IMR-90 (cell line): ENCODE data around the gene FSTL1. TPM values are rescaled to one million over a fixed set of nuclear protein-coding genes. Genes with fewer than 3 reads are reported as not detected.
A peak's percentile ranks its signal among the peaks of the same experiment; 100 is the strongest.

Experiments
- ATAC-seq: fragments of 200-7000 bp; cut with Tn5 transposase; 2 replicates; pipeline ENCODE4 v1.9.1; 2020; ENCODE audit warnings: low read depth, mild to moderate bottlenecking, moderate library complexity
- BruUV-seq: library from RNA; stranded (reverse); fragments of 400-500 nt; replicated peaks from 2 replicates; lab custom pipeline; 2021; lab: Mats Ljungman, UMichigan
- CTCF ChIA-PET: fragments of 300-600 bp; formaldehyde crosslinking; extraction: SDS; loops from one replicate; lab custom pipeline; 2021; ENCODE audit warnings: antibody characterized with exemption; lab: Yijun Ruan, JAX
- POLR2A ChIA-PET: fragments of 300-600 bp; sonication (Branson Sonifier 250); formaldehyde crosslinking; loops from one replicate; lab custom pipeline; 2022; ENCODE audit warnings: antibody characterized with exemption; ENCODE audit not compliant: unreplicated experiment; lab: Charles Lee
- DNase-seq: peaks from one replicate; pipeline ENCODE4 v3.0.0; 2013
- H2AFZ ChIP-seq: replicated peaks from 2 replicates; pipeline ENCODE3; 2013; ENCODE audit warnings: low read length, mild to moderate bottlenecking; ENCODE audit not compliant: poor library complexity
- H2AK5ac ChIP-seq: 2 replicates; pipeline ENCODE4 v1.6.1; 2013; ENCODE audit warnings: low read depth, low read length, inconsistent platforms
- H2AK9ac ChIP-seq: replicated peaks from 2 replicates; pipeline ENCODE3; 2013; ENCODE audit warnings: mild to moderate bottlenecking, low read depth, low read length, moderate library complexity; ENCODE audit not compliant: poor library complexity
- H2BK120ac ChIP-seq: 2 replicates; pipeline ENCODE4 v1.6.1; 2013; ENCODE audit warnings: low read depth, low read length, inconsistent platforms
- H2BK15ac ChIP-seq: 3 replicates; pipeline ENCODE4 v1.6.1; 2013; ENCODE audit warnings: low read depth, low read length, inconsistent platforms
- H2BK20ac ChIP-seq: 2 replicates; pipeline ENCODE4 v1.6.1; 2013; ENCODE audit warnings: low read depth, mild to moderate bottlenecking, inconsistent platforms, low read length, moderate library complexity
- H2BK5ac ChIP-seq: 2 replicates; pipeline ENCODE4 v1.6.1; 2013; ENCODE audit warnings: mild to moderate bottlenecking, low read depth, low read length, inconsistent platforms; ENCODE audit not compliant: poor library complexity, severe bottlenecking
- H3K14ac ChIP-seq: replicated peaks from 2 replicates; pipeline ENCODE4 v1.6.1; 2013; ENCODE audit warnings: low read depth, low read length, inconsistent platforms
- H3K18ac ChIP-seq: 2 replicates; pipeline ENCODE4 v1.6.1; 2013; ENCODE audit warnings: low read depth, low read length, control low read depth
- H3K23ac ChIP-seq: 2 replicates; pipeline ENCODE4 v1.6.1; 2013; ENCODE audit warnings: low read depth, low read length, inconsistent platforms
- H3K27ac ChIP-seq: 2 replicates; pipeline ENCODE4 v1.5.1; 2013; ENCODE audit warnings: mild to moderate bottlenecking, control low read depth, low read length; ENCODE audit not compliant: insufficient read depth
- H3K27me3 ChIP-seq: 2 replicates; pipeline ENCODE4 v1.6.1; 2013; ENCODE audit warnings: low read length; ENCODE audit not compliant: control insufficient read depth, insufficient read depth
- H3K36me3 ChIP-seq: 2 replicates; pipeline ENCODE4 v1.6.1; 2013; ENCODE audit warnings: low read length, mixed read lengths; ENCODE audit not compliant: control insufficient read depth, insufficient read depth
- H3K4ac ChIP-seq: 2 replicates; pipeline ENCODE4 v1.6.1; 2013; ENCODE audit warnings: low read depth, low read length, inconsistent platforms
- H3K4me1 ChIP-seq: 2 replicates; pipeline ENCODE4 v1.6.1; 2013; ENCODE audit warnings: low read length, mixed read lengths; ENCODE audit not compliant: control insufficient read depth, insufficient read depth
- H3K4me2 ChIP-seq: 2 replicates; pipeline ENCODE4 v1.6.1; 2013; ENCODE audit warnings: low read depth, mild to moderate bottlenecking, control low read depth, low read length, moderate library complexity
- H3K4me3 ChIP-seq: 2 replicates; pipeline ENCODE4 v1.5.1; 2013; ENCODE audit warnings: low read depth, mild to moderate bottlenecking, control low read depth, low read length, moderate library complexity; ENCODE audit not compliant: insufficient read depth
- H3K56ac ChIP-seq: 2 replicates; pipeline ENCODE4 v1.6.1; 2013; ENCODE audit warnings: low read length, inconsistent platforms; ENCODE audit not compliant: insufficient read depth; ENCODE audit errors: extremely low read depth
- H3K79me1 ChIP-seq, 2 experiments: 2 replicates each; pipeline ENCODE4 v1.6.1; 2013; ENCODE audit warnings: low read length in 2 of 2, inconsistent platforms in 1 of 2, low read depth in 1 of 2
- H3K9ac ChIP-seq: 2 replicates; pipeline ENCODE4 v1.6.1; 2013; ENCODE audit warnings: low read depth, low read length, control low read depth
- H3K9me1 ChIP-seq: 2 replicates; pipeline ENCODE4 v1.6.1; 2013; ENCODE audit warnings: low read length, inconsistent platforms; ENCODE audit not compliant: insufficient read depth
- H3K9me3 ChIP-seq: 2 replicates; pipeline ENCODE4 v1.6.1; 2013; ENCODE audit warnings: low read length; ENCODE audit not compliant: control insufficient read depth, insufficient read depth
- H4K20me1 ChIP-seq: 2 replicates; pipeline ENCODE4 v1.6.1; 2013; ENCODE audit warnings: low read length, inconsistent platforms; ENCODE audit not compliant: insufficient read depth
- H4K5ac ChIP-seq: 2 replicates; pipeline ENCODE4 v1.6.1; 2013; ENCODE audit warnings: mild to moderate bottlenecking, low read depth, low read length, control low read depth
- H4K8ac ChIP-seq, 2 experiments: 2 replicates each; pipeline ENCODE4 v1.6.1; 2013; ENCODE audit warnings: low read depth in 2 of 2, low read length in 2 of 2, control low read depth in 1 of 2, inconsistent platforms in 1 of 2
- H4K91ac ChIP-seq: 2 replicates; pipeline ENCODE4 v1.6.1; 2013; ENCODE audit warnings: low read depth, low read length, inconsistent platforms; ENCODE audit not compliant: insufficient read depth
- BHLHE40 ChIP-seq: fragments of 150-350 bp; IDR thresholded peaks from 2 replicates; pipeline ENCODE4 v1.6.1; 2016; ENCODE audit warnings: mild to moderate bottlenecking, low read depth, low read length
- CEBPB ChIP-seq: IDR thresholded peaks from 2 replicates; pipeline ENCODE4 v1.6.1; 2012; ENCODE audit warnings: low read depth, low read length, improper control_type of control experiment
- CHD1 ChIP-seq: IDR thresholded peaks from 2 replicates; pipeline ENCODE4 v1.6.1; 2012; ENCODE audit warnings: low read depth, low read length, improper control_type of control experiment
- CTCF ChIP-seq: conservative IDR thresholded peaks from 2 replicates; pipeline ENCODE4 v1.5.1; 2012; ENCODE audit warnings: mild to moderate bottlenecking, low read depth, low read length, improper control_type of control experiment
- ELK1 ChIP-seq: fragments of 150-350 bp; IDR thresholded peaks from 2 replicates; pipeline ENCODE4 v1.6.1; 2016; ENCODE audit warnings: low read depth, mild to moderate bottlenecking, low read length, moderate library complexity, borderline replicate concordance
- FOS ChIP-seq: fragments of 150-350 bp; IDR thresholded peaks from 2 replicates; pipeline ENCODE4 v1.6.1; 2016; ENCODE audit warnings: low read depth, low read length
- MAFK ChIP-seq: IDR thresholded peaks from 2 replicates; pipeline ENCODE4 v1.6.1; 2012; ENCODE audit warnings: low read depth, low read length, improper control_type of control experiment
- MAZ ChIP-seq: IDR thresholded peaks from 2 replicates; pipeline ENCODE4 v1.6.1; 2012; ENCODE audit warnings: low read depth, mild to moderate bottlenecking, low read length, improper control_type of control experiment, moderate library complexity, borderline replicate concordance
- NFE2L2 ChIP-seq: fragments of 150-350 bp; IDR thresholded peaks from 2 replicates; pipeline ENCODE4 v1.6.1; 2016; ENCODE audit warnings: low read depth, mild to moderate bottlenecking, low read length
- POLR2A ChIP-seq: IDR thresholded peaks from 2 replicates; pipeline ENCODE4 v1.6.1; 2012; ENCODE audit warnings: mild to moderate bottlenecking, low read depth, low read length
- RAD21 ChIP-seq: IDR thresholded peaks from 2 replicates; pipeline ENCODE4 v1.6.1; 2012; ENCODE audit warnings: low read length, improper control_type of control experiment
- RCOR1 ChIP-seq: IDR thresholded peaks from 2 replicates; pipeline ENCODE4 v1.6.1; 2012; ENCODE audit warnings: mild to moderate bottlenecking, low read length, improper control_type of control experiment; ENCODE audit not compliant: insufficient replicate concordance
- RFX5 ChIP-seq: IDR thresholded peaks from 2 replicates; pipeline ENCODE4 v1.8.0; 2012; ENCODE audit warnings: low read depth, mild to moderate bottlenecking, low read length, moderate library complexity
- SMC3 ChIP-seq: fragments of 150-350 bp; IDR thresholded peaks from 2 replicates; pipeline ENCODE4 v1.6.1; 2016; ENCODE audit warnings: low read depth, mild to moderate bottlenecking, antibody characterized with exemption, low read length, moderate library complexity
- USF2 ChIP-seq: fragments of 150-350 bp; IDR thresholded peaks from 2 replicates; pipeline ENCODE4 v1.6.1; 2017; ENCODE audit warnings: mild to moderate bottlenecking, antibody characterized with exemption, low read length, low read depth
- WGBS, 2 experiments: methylation state at CpG; one replicate each; pipeline versions ENCODE4 v1.1.5 to v1.1.7; 2013; ENCODE audit warnings: missing lambda C conversion rate in 2 of 2; ENCODE audit not compliant: insufficient read length in 1 of 2; ENCODE audit errors: extremely low coverage in 2 of 2; 5-methylcytosine and 5-hydroxymethylcytosine counted together
- dilution Hi-C: fragments of 300-500 bp; cut with HindIII; formaldehyde crosslinking; loops from one replicate; pipeline ENCODE4 v1.14.3; 2018; ENCODE audit warnings: low sequenced_read_pairs; ENCODE audit not compliant: unreplicated experiment
- in situ Hi-C: fragments of 300-500 bp; cut with MboI; formaldehyde crosslinking; loops from 3 replicates; pipeline ENCODE4 v1.14.3; 2019; ENCODE audit warnings: low sequenced_read_pairs, inconsistent platforms, mixed read lengths
- intact Hi-C: fragments of 100-400 bp; cut with micrococcal nuclease; formaldehyde crosslinking; loops from 2 replicates; pipeline ENCODE4 v1.10.0; 2022
- polyA plus RNA-seq, 3 experiments: library from polyadenylated mRNA; depleted of rRNA; stranded (reverse); fragments of >200 nt; gene quantifications; 2 replicates each; pipeline ENCODE4 v1.2.3, GENCODE V29; 2012; ENCODE audit warnings: low replicate concordance in 1 of 3
- total RNA-seq: library from RNA; depleted of rRNA; stranded (reverse); fragments of >200 nt; gene quantifications from 2 replicates; pipeline ENCODE4 v1.2.3, GENCODE V29; 2012

The FSTL1 gene
- total and polyA plus RNA-seq, 2 of the 4 experiments (the other 2 are of a cell fraction): 864 to 1,642 TPM

GRCh38 chr3:120418866-120419490 is 31.8 kb downstream of the FSTL1 start:
- H3K79me1 ChIP-seq: peaks cover 49 to 76% of the 10 kb centered on the region in 2 experiments
- peak overlapping the region; percentile 2; the same call in 1 of the 2 replicates for H3K4me2 ChIP-seq
- no peak for DNase-seq
- no peak overlapping the region; a peak in 1 of 4 replicates for H4K8ac ChIP-seq
- H3K4me3 ChIP-seq: no peak overlapping the region
- WGBS, 2 experiments: no CpG with 5 or more reads among the region's 6 CpGs
- ChIA-PET CTCF (interaction anchor here (0.9 to 4.6 kb wide), 5 partner anchors 8 to 140 kb away, joined by 3 to 25 read pairs (median 6); no protein-coding TSS in a partner anchor), POLR2A (no interaction called here)
- H3K4ac ChIP-seq: no peak overlapping the region; the same call in 1 of the 2 replicates
- no TSS peak for BruUV-seq
- H3K4me1 ChIP-seq: peaks cover 34% of the 10 kb centered on the region
- H3K27me3 ChIP-seq: no peaks in the 10 kb centered on the region
- H3K18ac ChIP-seq: no peak overlapping the region
- no peak overlapping the region for H3K56ac ChIP-seq
- H4K20me1 ChIP-seq: peaks cover 78% of the 10 kb centered on the region
- in situ Hi-C loops: no loop called here
- peaks cover 27% of the 10 kb centered on the region for H3K36me3 ChIP-seq
- H3K14ac ChIP-seq: no peak overlapping the region
- peaks cover 25% of the 10 kb centered on the region for H3K9me1 ChIP-seq
- H2BK15ac ChIP-seq: no peak overlapping the region
- no peak overlapping the region for H3K9ac ChIP-seq
- peak overlapping the region; percentile 16; the same call in 1 of the 2 replicates for H3K23ac ChIP-seq
- ATAC-seq: no peak
- peak overlapping the region; percentile 18 for H2AK9ac ChIP-seq
- H4K5ac ChIP-seq: no peak overlapping the region
- H2BK20ac ChIP-seq: no peak overlapping the region
- peak overlapping the region; percentile 39 for H2BK5ac ChIP-seq
- H3K27ac ChIP-seq: peak overlapping the region; percentile 24; the same call in 1 of the 2 replicates
- peak overlapping the region; percentile 5 for H2AFZ ChIP-seq
- intact Hi-C loops: no loop called here
- H4K91ac ChIP-seq: no peak overlapping the region
- H3K9me3 ChIP-seq: no peaks in the 10 kb centered on the region
- dilution Hi-C loops: no loop called here
- no peak overlapping the region for H2AK5ac ChIP-seq
- H2BK120ac ChIP-seq: no peak overlapping the region
- TF ChIP-seq CEBPB (peak; percentile 68; the same call in 1 of the 2 replicates), CTCF (peak; percentile 34), RAD21 (peak; percentile 43; the same call in 1 of the 2 replicates), SMC3 (0 out of 2 replicates have a peak, but pooled peaks have one; percentile 15), POLR2A (no peak), MAFK (no peak), RCOR1 (no peak), NFE2L2 (no peak), USF2 (no peak), MAZ (no peak), RFX5 (no peak), FOS (no peak), ELK1 (no peak), BHLHE40 (no peak), CHD1 (no peak)
